Stimulated activated CD4-positive, alpha-beta T cell treated with anti-CD3 and anti-CD28 coated beads, TNF-alpha, amount 100 ng/mL, for 4 hours (primary cell): ENCODE results near the gene ITIH1.

Source experiments
- DNase-seq, 3 experiments: peaks; one replicate each; pipeline ENCODE4 v3.0.0-alpha.2; 2020; ENCODE audit warnings: low read depth in 3 of 3

Gene ITIH1

DNA sequence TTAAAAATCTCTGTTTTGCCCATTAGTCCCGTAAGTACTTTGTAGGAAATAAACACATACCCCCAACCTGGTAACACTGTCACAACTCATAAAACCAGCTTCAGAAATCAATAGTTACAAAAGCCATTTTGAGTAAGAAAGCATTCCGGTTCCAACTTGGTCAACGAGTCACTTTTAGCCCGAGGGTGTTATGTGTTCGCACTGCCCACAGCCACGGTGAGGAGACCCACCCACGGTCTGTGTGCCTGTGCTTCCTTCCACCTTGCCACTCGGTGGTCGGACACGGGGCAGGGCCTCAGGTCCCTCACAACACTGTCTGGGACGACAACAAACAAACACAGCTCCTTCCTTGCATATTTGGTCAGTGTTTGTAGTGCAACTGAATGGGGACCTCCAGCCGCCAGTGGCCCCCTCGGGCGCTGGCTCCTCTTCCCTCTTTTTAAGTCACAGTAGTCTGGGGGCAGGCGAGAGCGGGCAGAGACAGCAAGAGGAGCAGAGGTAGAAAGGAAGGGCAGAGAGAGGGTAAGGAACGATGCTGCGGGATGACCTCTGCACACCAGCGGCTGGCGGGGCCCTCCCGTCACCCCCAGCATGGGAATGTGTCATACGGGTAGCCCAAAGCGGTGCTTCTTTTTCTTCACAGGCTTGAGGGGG is 62.6 kb downstream of the ITIH1 start:
- no peak for DNase-seq

DNA sequence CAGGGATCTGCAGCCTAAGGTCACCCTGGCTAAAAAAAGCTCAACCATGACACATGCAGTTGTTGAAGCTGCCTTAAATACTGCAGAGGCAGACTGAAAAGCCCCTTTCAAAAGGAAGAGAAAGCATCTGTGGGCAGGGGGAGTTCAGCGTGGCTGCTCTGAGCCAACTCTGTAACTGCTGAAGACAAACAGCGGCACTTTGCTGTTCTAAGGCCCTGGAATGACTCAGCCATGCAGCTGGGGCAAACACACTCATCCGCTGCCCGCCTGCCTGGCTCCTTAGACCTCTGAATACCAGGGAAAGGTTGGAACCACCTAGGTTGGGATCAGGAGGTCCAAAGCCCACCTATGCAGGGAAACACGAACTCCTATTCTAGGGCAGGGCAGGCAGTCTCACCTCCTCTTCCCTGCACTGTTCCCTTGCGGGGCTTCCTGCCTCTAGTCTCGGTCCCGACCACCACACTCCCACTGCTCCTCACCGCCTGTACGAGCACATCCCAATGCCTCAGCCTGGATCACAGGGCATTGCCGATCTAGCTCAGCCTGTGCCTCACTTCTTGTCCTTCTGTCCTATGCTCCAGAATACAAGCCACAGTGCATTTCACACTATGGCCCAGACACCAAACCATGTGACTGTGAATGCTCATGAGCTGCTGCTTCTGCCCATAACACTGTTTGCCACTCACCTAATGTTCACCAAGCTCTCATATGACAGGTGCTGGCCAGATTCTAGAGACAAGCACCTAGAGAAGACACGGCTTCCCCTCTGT is 64.0 kb downstream of the ITIH1 start:
- no peak for DNase-seq
